GM18517 (cell line): ENCODE results near the gene EXOSC6.
A peak's percentile ranks its signal among the peaks of the same experiment; 100 is the strongest.
"Not testable (repeated sequence)": the region's sequence is repeated elsewhere in the genome, so short reads cannot be mapped to it uniquely, and the experiment has no call there.

Source experiments
- ATAC-seq: cut with Tn5 transposase; IDR thresholded peaks from one replicate; pipeline ENCODE4 v1.9.1; 2021; ENCODE audit warnings: mild to moderate bottlenecking, moderate library complexity; ENCODE audit not compliant: unreplicated experiment

EXOSC6 gene

GRCh38 chr16:70255574-70255973 is 3.8 kb upstream of the EXOSC6 start:
- no peak for ATAC-seq

- no peak for ATAC-seq
Measured at GRCh38 chr16:70254965-70255286, 3.2 kb upstream of the EXOSC6 start.

GRCh38 chr16:70254180-70254964 is 2.6 kb upstream of the EXOSC6 start:
- no peak for ATAC-seq

- no peak for ATAC-seq
Measured at GRCh38 chr16:70253291-70254106, 1.8 kb upstream of the EXOSC6 start.

GRCh38 chr16:70252355-70252988 is 732 bp upstream of the EXOSC6 start:
- ATAC-seq = no peak

- ATAC-seq = peak; percentile 33
Measured at GRCh38 chr16:70250748-70251628, 752 bp downstream of the EXOSC6 start.

GRCh38 chr16:70249697-70250096 is 2.0 kb downstream of the EXOSC6 start:
- not testable (repeated sequence) for ATAC-seq

- not testable (repeated sequence) for ATAC-seq
Measured at GRCh38 chr16:70238773-70239172, 13.0 kb downstream of the EXOSC6 start.

- not testable (repeated sequence) for ATAC-seq
Measured at GRCh38 chr16:70231831-70232230, 19.9 kb downstream of the EXOSC6 start.

- ATAC-seq = not testable (repeated sequence)
Measured at GRCh38 chr16:70226024-70226423, 25.7 kb downstream of the EXOSC6 start.

- not testable (repeated sequence) for ATAC-seq
Measured at GRCh38 chr16:70225430-70225829, 26.3 kb downstream of the EXOSC6 start.

- ATAC-seq = not testable (repeated sequence)
Measured at GRCh38 chr16:70224645-70225044, 27.1 kb downstream of the EXOSC6 start.

- not testable (repeated sequence) for ATAC-seq
Measured at GRCh38 chr16:70223971-70224513, 27.7 kb downstream of the EXOSC6 start.

GRCh38 chr16:70223216-70223615 is 28.5 kb downstream of the EXOSC6 start:
- ATAC-seq = not testable (repeated sequence)

- not testable (repeated sequence) for ATAC-seq
Measured at GRCh38 chr16:70222574-70222973, 29.2 kb downstream of the EXOSC6 start.

GRCh38 chr16:70218586-70218985 is 33.2 kb downstream of the EXOSC6 start:
- ATAC-seq = not testable (repeated sequence)

- ATAC-seq = not testable (repeated sequence)
Measured at GRCh38 chr16:70206382-70206781, 45.4 kb downstream of the EXOSC6 start.

- ATAC-seq = not testable (repeated sequence)
Measured at GRCh38 chr16:70204668-70205405, 46.9 kb downstream of the EXOSC6 start.

- not testable (repeated sequence) for ATAC-seq
Measured at GRCh38 chr16:70204010-70204409, 47.7 kb downstream of the EXOSC6 start.
